HG03558 (cell line): ENCODE data around the gene PRPF19.

ENCODE experiments used
- ATAC-seq: cut with Tn5 transposase; IDR thresholded peaks from one replicate; pipeline ENCODE4 v1.9.1; 2021; ENCODE audit warnings: moderate number of reproducible peaks; ENCODE audit not compliant: unreplicated experiment; ENCODE audit errors: extremely low read depth

PRPF19 gene

DNA sequence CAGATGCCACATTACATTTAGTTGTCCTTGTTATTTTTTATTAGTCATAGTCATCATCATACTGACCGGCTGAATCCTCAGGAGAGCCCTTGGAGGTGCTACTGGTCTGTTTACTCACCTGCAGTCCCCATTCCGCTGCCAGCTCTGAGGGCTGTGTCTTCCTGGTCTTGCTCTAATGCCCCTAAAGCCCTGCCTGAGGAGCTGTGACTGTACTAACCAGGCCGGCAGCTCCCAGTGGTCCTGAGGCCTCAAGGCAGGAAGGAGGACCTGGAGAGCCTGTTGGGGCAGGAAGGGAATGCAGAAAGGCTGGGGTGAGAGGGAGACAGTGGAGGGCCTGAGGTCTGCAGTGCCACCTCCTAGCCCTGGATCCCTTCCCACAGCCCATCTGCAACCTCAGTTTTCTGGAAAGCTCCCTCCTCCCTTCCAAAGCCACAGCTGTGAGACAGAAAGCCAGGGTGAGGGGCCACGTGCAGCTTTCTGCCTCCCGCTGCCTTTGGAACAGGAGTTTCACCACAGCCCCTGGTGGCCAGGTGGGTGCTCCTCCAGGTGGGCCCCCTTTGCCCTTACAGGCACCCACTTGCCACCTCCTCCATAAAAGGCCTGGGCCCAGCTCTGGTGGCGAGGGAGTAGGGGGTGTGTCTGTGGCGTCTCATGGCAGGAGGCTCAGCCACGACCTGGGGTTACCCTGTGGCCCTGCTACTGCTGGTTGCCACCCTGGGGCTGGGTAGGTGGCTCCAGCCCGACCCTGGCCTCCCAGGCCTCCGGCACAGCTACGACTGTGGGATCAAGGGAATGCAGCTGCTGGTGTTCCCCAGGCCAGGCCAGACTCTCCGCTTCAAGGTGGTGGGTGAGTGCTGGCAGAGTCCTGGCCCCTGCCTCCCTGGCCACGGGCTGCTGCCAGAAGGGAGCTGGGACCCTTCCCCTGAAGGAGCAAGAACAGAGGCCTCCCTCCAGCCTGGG, 39.2 kb downstream of the PRPF19 start, which contains the start of gene ZP1:
ZP1 (plus strand) TSS at position 632 of the 960 bp plus-strand sequence; CDS start at position 652, 20 bp downstream.
- ATAC-seq: no peak

DNA sequence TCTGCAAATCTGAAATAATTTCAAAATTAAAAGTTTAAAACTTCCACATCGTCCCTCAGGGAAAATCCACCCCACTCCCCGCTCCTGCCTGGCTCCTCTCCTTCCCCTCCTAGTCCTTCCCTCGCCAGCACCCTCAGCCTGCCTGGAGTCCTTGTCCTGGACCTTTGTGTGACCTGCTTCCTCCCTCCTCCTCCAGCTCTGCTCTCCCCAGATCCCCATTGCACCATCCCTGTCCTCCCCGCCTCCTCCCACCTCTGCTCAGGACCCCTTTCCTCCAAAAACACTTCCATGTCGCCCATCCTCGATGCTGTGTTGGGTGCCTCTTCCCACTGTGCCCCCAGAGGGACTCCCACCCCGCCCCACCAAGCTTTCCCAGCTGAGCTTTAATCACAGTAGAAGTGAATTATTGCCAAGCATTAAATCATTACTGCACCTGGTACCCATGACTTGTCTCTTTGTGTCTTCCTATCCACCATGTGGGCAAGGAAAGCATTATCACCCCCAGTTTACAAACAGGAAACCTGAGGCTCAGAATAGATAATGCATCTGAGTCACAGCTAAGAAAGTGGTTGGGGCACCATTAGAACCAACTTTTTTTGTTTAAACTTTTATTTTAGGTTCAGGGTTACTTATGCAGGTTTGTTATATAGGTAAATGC, 41.4 kb downstream of the PRPF19 start:
- ATAC-seq: no peak

DNA sequence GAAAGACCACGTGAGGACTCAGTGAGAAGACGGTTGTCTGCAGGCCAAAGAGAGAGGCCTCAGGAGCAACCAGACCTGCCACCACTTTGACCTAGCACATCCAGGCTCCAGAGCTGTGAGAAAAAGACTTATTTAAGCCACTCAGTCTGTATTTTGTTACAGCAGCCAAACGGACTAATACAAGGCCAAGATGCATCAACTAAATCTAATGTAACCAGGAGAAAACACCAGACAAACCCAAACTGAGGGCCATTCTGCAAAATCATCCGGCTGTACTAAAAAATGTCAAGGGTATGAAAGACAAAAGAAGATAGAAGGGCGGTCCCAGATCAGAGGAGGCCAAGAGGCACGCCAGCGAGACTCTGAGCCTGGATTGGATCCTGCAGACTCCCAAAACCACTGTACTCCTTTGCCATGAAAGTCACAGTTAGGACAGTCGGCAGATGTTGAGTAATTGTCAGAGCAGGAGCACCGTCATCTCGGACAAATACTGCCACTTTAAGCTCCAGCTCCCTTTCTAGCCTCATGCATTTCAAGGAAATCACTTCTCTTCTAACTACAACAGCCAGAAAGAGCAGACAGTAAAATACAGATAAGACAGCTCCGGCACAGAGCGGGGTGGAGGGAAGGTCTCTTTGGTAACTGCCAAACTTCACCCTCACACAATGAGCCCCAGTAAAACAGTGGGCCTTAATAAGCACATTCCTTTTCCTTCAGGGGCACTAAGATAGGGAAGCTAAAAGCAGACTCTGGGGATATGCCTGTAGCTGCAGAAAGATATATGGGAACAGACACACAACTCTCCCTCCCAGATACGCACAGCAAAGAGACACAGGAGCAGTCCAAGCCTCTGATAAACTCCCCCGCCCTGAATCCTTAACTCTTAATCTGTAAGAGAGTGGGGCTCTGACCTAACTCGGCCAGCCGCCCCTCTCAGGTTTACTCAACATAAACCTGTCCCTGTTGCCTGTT, 42.5 kb downstream of the PRPF19 start:
- no peak for ATAC-seq

DNA sequence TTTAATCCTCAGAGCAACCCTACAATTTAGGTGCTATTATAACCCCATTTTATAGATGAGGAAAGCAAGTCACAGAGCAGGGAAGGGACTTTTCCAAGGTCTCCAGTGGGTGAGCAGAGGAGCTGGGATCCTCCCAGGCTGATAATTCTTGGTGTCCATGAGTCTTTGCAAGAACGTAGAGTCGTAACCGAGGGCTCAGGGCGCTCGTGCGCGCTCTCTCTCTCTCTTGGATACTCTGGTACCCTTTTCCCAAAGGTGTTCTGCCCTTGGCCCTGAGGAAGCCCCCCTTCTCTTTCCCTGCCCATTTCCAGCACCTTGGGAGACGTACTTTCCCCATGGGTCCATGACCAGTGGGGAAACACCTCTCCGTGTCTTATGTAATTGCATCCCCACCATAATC, 44.2 kb downstream of the PRPF19 start:
- ATAC-seq: no peak

DNA sequence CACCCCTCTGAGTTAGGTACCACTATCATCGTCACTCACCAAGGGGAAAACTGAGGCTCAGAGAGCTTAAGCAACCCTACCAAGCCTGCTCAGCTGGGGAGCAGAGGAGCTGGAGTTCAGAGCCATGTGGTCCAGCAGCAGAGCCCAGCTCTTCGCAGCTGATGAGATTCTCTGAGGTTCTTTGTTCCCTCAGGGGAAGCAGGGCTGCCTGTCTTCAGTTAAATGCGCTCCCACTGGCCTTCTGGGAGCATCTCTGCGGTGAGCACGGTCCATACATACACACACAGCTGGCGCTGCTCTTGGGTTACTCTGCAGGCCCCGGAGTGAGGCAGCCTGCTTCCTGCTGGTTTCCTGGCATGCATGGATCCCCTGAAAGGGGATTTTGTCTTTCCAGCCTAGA, 45.4 kb downstream of the PRPF19 start:
- no peak for ATAC-seq

DNA sequence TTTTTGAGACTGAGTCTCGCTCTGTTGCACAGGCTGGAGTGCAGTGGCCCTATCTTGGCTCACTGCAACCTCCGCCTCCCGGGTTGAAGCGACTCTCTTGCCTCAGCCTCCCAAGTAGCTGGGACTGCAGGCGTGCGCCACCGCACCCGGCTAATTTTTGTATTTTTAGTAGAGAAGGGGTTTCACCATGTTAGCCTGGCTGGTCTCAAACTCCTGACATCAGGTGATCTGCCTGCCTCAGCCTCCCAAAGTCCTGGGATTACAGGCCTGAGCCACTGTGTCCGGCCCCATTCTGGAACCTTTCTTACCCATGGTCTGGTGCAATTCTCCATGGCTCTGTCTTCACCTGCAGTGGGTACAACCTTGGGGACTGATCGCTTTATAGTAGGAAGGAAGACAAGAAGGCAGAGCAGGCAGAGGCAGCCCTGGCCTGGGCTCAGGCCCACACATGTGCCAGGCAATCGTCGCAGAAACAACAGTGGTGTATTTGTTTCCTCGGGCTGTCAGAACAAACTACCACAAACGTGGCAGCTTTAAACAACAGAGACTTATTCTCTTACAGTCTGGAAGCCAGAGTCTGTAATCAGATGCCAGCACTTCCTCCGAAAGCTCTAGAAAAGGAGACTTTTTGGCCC, 46.7 kb downstream of the PRPF19 start:
- ATAC-seq: no peak

DNA sequence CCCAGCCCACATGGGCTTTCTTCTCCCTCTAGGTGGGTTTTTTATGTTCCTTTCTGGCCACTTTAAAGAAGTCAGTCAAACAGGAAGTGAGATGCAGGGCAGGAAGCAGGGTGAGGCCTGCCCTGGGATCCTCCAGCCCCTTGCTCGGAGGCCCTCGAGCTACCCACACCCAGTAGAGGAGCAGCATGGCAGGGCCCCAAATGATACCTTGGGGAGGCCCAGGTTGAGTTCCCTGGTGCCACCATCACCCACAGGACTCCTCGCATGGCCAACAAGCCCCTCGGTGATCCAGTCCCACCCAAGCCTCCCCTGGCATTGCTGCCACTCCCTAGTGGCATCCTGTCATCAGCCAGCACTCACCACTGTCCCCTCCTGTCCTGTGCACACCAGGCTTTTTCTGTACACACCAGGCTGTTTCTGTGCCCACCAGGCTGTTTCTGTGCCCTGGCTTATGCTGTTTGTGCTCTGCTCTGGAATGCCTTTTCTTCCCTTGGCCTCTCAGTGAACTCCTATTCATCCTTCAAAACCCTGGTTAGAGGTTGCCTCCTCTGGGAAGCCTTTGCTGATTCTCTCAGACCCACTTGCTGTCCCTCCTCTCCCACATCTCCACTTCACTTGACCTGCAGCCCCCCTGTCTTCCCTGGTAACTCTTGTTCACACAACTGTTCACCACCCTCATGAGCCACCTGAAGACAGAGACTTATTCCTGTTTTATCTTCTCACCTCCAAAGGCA, 47.5 kb downstream of the PRPF19 start:
- ATAC-seq: no peak

DNA sequence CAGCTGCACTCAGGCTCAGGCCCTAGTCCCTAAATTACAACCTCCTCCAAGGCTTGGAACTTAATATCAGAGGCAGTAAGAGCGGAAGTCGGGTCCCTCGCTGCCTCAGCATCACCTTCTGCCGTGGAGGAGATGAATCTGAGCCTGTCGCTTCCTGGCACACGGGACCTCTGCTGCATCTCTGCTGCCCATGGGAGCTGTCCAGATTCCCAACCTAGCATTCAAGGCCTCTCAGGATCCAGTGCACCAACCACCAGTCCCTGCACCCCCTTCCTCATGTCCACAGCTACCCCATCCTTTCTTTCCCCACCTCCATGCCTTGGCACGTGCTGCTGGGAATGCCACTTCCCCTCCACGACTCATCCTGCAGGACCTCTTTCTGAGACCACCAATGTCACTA, 48.1 kb downstream of the PRPF19 start:
- no peak for ATAC-seq

DNA sequence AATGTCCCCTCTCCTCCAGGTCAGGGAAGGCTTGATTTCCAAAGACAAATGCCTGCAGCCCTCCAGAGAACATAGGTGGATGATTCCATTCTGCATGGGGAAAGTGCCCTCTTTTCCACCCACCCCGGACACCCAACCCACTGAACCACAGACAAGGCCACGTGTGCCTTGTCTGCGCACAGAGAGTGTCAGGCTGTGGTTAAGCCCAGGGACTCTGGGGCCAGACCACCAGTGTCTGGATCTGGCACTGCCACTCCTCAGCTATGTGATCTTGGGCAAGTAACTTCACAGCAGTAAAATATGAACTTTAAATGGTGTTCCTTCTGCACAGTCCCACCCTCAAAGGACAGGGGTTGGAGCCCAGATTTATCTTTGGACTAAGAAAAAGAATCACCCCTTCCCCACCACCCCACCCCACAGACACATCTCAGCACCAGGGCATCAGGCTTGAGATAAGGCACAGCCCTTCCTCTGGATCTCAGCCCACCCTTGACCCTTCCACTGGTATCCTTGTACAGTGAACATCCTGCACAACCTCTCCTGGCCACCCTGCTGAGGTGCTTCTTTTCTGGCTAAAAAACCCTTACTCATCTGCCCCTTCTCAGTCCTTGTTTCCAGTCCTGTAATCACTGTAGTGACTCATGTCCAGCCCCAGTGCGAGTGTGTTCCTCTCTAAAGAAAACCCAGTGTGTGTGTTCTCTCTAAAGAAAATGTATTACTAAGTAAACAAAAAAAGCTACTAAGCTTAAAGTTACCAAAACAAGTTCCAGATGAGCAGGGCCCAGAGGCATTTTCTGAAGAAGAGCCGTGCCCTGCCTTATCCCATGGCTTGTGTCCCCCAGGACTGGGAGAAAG, 48.8 kb downstream of the PRPF19 start:
- ATAC-seq: no peak

DNA sequence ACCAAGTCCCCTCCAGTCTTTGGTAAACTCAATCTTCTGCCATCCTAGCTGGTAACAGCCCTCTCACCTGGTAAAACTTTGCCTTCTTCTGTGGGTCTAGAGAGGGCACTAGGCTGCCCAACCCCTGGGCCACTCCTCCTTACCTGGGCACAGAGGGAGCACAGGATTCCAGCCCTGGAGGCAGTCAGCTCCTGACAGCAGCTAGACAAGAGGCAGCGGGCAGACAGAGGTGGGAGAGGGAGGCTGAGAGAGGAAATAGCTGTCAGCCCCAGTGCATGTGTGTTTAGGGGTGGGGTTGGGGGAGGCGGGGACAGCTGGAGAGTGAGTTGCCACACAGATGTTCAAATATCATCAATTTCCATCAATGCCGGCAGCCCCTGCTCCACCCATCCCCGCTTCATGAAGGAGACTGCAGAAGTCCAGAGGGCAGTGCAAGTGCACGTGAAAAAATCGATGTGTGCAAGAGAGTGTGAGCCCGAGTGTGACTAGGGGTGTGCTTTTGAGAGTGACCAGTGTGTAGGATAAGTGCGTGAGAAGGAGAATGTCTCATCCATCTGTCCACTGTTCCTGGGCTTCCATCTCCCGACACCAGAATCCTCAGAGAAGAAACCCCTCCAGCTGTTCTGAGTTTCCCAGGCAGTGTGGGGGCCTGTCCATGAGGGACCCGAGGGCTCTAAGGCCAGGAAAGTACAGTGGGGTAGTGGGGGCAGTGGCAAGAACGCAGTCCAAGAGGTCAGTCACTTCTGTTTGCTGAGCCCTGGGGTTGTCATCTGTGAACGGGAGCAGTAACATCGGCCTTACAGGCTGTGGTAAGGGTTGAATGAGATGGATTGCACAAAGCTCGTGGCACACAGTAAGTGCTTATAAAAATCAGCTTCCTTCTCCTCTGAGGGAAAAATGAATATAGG, 50.4 kb downstream of the PRPF19 start, which contains the start of gene PTGDR2:
PTGDR2 (minus strand) TSS at position 225 of the 908 bp plus-strand sequence. CDS start 2,228 bp downstream, outside the sequence.
- ATAC-seq: no peak

DNA sequence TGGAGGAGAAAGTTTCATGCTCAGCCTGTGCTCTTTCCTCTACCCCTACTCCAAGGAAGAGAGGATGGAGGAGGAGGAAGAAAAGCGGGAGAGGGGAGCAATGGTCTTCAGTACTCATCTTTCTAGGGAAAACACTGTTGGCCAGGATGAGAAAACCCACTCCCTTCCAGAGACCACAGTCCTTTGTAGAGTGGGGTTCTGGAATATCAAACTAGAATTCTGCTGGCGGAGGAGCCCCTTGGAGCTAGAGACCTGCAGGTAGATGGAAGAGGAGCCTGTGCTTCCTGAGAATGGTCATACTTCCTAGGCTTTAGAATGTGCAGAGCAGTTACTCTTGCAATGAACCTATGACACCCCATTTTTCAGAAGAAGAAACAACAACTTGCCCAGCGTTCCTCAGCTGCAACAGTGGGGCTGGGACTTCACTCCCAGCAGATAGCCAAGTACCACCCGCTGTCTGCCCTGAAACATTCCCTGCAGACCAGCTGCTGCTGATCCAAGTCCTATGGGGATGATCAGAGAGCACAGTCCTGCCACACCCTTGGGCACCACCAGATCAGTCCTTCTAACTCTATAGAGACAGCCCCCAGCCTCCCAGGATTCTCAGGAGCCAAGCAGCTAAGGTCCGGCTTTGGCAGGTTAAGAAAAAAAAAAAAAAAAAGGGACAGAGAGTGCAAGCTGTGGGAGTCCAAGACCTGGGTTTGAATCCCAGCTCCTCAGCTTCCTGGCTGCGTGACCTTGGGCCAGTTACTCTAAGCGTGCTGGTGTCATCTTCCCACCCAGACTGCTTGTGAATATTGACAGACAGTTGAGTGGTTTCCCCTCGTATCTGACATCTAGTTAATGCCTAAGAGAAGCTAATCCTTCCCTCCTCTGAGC, 51.3 kb downstream of the PRPF19 start:
- ATAC-seq: no peak

DNA sequence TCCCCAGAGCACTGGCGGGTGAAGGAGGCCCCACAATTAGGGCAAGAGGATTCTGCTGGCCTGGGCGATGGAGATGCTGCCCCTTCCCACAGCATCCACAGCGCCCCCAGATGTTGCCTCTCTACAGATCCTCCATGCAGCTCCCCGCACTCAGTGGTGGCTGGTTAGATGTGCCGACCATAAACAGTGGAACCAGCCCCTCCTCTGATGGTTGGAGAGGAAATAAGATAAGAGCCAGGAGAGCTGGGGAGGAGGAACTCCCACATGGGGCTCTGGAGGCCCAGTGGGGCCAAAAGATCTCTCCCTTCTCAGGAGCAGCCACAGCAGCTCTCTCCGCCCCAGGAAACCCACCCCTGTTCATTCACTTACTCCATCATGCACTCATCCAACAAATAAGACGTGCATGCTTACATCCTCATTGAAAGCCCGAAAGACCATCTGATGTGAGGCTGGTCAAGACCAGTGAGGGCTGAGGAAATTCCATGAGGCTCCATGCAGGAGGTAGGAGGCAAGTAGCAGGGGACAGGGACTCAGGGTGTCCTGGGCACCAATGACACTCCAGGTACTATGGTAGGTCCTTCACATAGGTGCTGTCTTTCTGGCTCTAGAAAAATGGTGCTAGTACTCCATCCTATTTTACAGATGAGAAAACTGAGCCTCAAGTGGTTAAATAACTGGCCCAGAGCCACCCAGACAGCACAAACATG, 52.1 kb downstream of the PRPF19 start:
- ATAC-seq: no peak

DNA sequence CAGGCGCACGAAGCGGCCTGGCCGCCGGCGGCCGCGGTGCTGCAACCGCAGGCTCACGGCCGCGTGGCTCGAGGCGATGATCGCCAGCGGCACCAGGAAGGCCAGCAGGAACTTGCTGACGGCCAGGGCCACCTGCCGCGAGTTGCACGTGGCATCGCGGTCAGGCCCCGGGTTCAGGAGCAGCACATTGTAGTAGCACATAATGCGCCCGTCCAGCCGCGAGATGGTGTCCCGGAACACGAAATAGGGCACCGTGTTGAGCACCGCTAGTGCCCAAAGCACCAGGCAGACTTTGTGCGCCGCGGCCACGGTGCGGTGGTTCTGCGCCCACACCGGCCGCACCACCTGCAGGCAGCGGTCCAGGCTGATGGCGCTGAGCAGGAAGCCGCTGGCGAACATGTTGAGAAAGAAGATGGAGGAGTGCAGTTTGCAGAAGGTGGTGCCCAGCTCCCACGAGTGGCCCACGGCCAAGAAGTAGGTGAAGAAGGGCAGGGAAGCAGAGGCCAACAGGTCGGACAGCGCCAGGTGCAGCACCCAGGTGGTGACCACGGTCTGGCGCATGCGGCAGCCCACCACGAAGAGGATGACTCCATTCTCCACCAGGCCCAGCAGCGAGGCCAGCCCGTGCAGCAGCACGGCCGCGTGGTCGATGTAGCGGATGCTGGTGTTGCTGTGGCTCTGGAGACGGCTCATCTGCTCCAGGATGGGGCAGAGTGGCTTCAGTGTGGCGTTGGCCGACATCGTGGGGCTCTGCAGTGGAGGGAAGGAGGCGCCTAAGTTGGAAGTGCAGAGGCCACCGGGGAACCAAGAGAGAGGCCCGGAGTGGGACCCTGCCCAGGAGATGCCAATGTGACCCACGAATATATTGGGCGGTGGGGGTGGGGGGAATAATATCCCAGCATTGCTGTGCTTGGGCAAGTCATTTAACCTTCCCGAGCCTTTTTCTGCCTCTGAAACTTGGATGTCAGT, 53.1 kb downstream of the PRPF19 start:
- no peak for ATAC-seq
